HEK293 (cell line): ENCODE results near the gene TMOD1.
A peak's percentile ranks its signal among the peaks of the same experiment; 100 is the strongest.

ENCODE experiments used
- AEBP2 ChIP-seq: fragments of 450-650 bp; formaldehyde crosslinking; IDR thresholded peaks from 2 replicates; pipeline ENCODE4 v1.5.1; 2016; ENCODE audit warnings: missing biosample characterization, missing genetic modification characterization, borderline replicate concordance
- CTCF ChIP-seq: fragments of 450-650 bp; formaldehyde crosslinking; IDR thresholded peaks from 2 replicates; pipeline ENCODE4 v1.5.1; 2016; ENCODE audit warnings: missing biosample characterization, missing genetic modification characterization
- KLF1 ChIP-seq: fragments of 450-650 bp; formaldehyde crosslinking; IDR thresholded peaks from 2 replicates; pipeline ENCODE4 v1.5.1; 2016; ENCODE audit warnings: missing biosample characterization, missing genetic modification characterization
- KLF8 ChIP-seq: fragments of 450-650 bp; formaldehyde crosslinking; IDR thresholded peaks from 2 replicates; pipeline ENCODE4 v1.5.1; 2016; ENCODE audit warnings: missing biosample characterization, missing genetic modification characterization
- KLF9 ChIP-seq: fragments of 450-650 bp; formaldehyde crosslinking; IDR thresholded peaks from 2 replicates; pipeline ENCODE4 v1.5.1; 2016; ENCODE audit warnings: missing biosample characterization, missing genetic modification characterization, low read depth
- MEIS1 ChIP-seq: sonication (generic); formaldehyde crosslinking; IDR thresholded peaks from 2 replicates; pipeline ENCODE4 v1.8.1; 2022; ENCODE audit warnings: missing genetic modification reagents, mild to moderate bottlenecking, borderline replicate concordance
- PRDM6 ChIP-seq: fragments of 450-650 bp; formaldehyde crosslinking; IDR thresholded peaks from 2 replicates; pipeline ENCODE4 v1.5.1; 2017; ENCODE audit warnings: missing biosample characterization, missing genetic modification characterization
- ZBTB21 ChIP-seq: fragments of 450-650 bp; formaldehyde crosslinking; IDR thresholded peaks from 2 replicates; pipeline ENCODE4 v1.5.1; 2017; ENCODE audit warnings: missing biosample characterization, missing genetic modification characterization
- ZNF132 ChIP-seq: fragments of 450-650 bp; formaldehyde crosslinking; IDR thresholded peaks from 2 replicates; pipeline ENCODE4 v1.5.1; 2017; ENCODE audit warnings: missing biosample characterization, missing genetic modification characterization, borderline replicate concordance
- ZNF138 ChIP-seq: fragments of 450-650 bp; formaldehyde crosslinking; IDR thresholded peaks from 2 replicates; pipeline ENCODE4 v1.5.1; 2016; ENCODE audit warnings: missing biosample characterization, missing genetic modification characterization, borderline replicate concordance
- ZNF184 ChIP-seq: fragments of 450-650 bp; IDR thresholded peaks from 2 replicates; pipeline ENCODE4 v1.5.1; 2018; ENCODE audit warnings: missing biosample characterization, mild to moderate bottlenecking, missing genetic modification characterization
- ZNF19 ChIP-seq: fragments of 450-650 bp; formaldehyde crosslinking; IDR thresholded peaks from 2 replicates; pipeline ENCODE4; 2016; ENCODE audit warnings: missing biosample characterization, missing genetic modification characterization, low read depth
- ZNF2 ChIP-seq: fragments of 450-650 bp; formaldehyde crosslinking; IDR thresholded peaks from 2 replicates; pipeline ENCODE4 v1.5.1; 2016; ENCODE audit warnings: missing biosample characterization, missing genetic modification characterization
- ZNF211 ChIP-seq: fragments of 450-650 bp; formaldehyde crosslinking; IDR thresholded peaks from 2 replicates; pipeline ENCODE4 v1.5.1; 2016; ENCODE audit warnings: low read depth, missing biosample characterization, missing genetic modification characterization
- ZNF214 ChIP-seq: fragments of 450-650 bp; formaldehyde crosslinking; IDR thresholded peaks from 2 replicates; pipeline ENCODE4 v1.5.1; 2017; ENCODE audit warnings: missing biosample characterization, mild to moderate bottlenecking, missing genetic modification characterization, borderline replicate concordance
- ZNF223 ChIP-seq: fragments of 450-650 bp; formaldehyde crosslinking; IDR thresholded peaks from 2 replicates; pipeline ENCODE4 v1.5.1; 2016; ENCODE audit warnings: missing biosample characterization, missing genetic modification characterization
- ZNF23 ChIP-seq: fragments of 450-650 bp; formaldehyde crosslinking; IDR thresholded peaks from 2 replicates; pipeline ENCODE4 v1.5.1; 2016; ENCODE audit warnings: missing biosample characterization, missing genetic modification characterization, borderline replicate concordance
- ZNF24 ChIP-seq: fragments of 450-650 bp; formaldehyde crosslinking; IDR thresholded peaks from 2 replicates; pipeline ENCODE4 v1.5.1; 2016; ENCODE audit warnings: missing biosample characterization, missing genetic modification characterization
- ZNF292 ChIP-seq: fragments of 450-650 bp; formaldehyde crosslinking; IDR thresholded peaks from 2 replicates; pipeline ENCODE4 v1.5.1; 2016; ENCODE audit warnings: low read depth, missing biosample characterization, missing genetic modification characterization, borderline replicate concordance
- ZNF473 ChIP-seq: fragments of 450-650 bp; formaldehyde crosslinking; IDR thresholded peaks from 2 replicates; pipeline ENCODE4 v1.5.1; 2017; ENCODE audit warnings: missing biosample characterization, missing genetic modification characterization
- ZNF48 ChIP-seq: fragments of 450-650 bp; formaldehyde crosslinking; IDR thresholded peaks from 2 replicates; pipeline ENCODE4 v1.5.1; 2016; ENCODE audit warnings: missing biosample characterization, missing genetic modification characterization
- ZNF488 ChIP-seq: fragments of 450-650 bp; formaldehyde crosslinking; IDR thresholded peaks from 2 replicates; pipeline ENCODE4 v1.5.1; 2016; ENCODE audit warnings: missing biosample characterization, missing genetic modification characterization
- ZNF529 ChIP-seq: fragments of 450-650 bp; formaldehyde crosslinking; IDR thresholded peaks from 2 replicates; pipeline ENCODE4 v1.5.1; 2017; ENCODE audit warnings: missing genetic modification characterization, missing biosample characterization; ENCODE audit not compliant: insufficient replicate concordance
- ZNF544 ChIP-seq: fragments of 450-650 bp; formaldehyde crosslinking; IDR thresholded peaks from 2 replicates; pipeline ENCODE4 v1.5.0; 2017; ENCODE audit warnings: missing biosample characterization, missing genetic modification characterization
- ZNF548 ChIP-seq: fragments of 450-650 bp; formaldehyde crosslinking; IDR thresholded peaks from 2 replicates; pipeline ENCODE4 v1.5.1; 2016; ENCODE audit warnings: missing biosample characterization, missing genetic modification characterization
- ZNF558 ChIP-seq: fragments of 450-650 bp; formaldehyde crosslinking; IDR thresholded peaks from 2 replicates; pipeline ENCODE4 v1.5.1; 2016; ENCODE audit warnings: missing biosample characterization, missing genetic modification characterization
- ZNF571 ChIP-seq: fragments of 450-650 bp; formaldehyde crosslinking; IDR thresholded peaks from 2 replicates; pipeline ENCODE4 v1.5.0; 2017; ENCODE audit warnings: missing biosample characterization, missing genetic modification characterization
- ZNF585B ChIP-seq: fragments of 450-650 bp; formaldehyde crosslinking; IDR thresholded peaks from 2 replicates; pipeline ENCODE4 v1.5.1; 2016; ENCODE audit warnings: missing biosample characterization, missing genetic modification characterization
- ZNF645 ChIP-seq: fragments of 450-650 bp; formaldehyde crosslinking; IDR thresholded peaks from 2 replicates; pipeline ENCODE4; 2016; ENCODE audit warnings: missing biosample characterization, missing genetic modification characterization
- ZNF692 ChIP-seq: fragments of 450-650 bp; formaldehyde crosslinking; IDR thresholded peaks from 2 replicates; pipeline ENCODE4 v1.5.1; 2016; ENCODE audit warnings: missing biosample characterization, missing genetic modification characterization
- ZNF791 ChIP-seq: fragments of 450-650 bp; formaldehyde crosslinking; IDR thresholded peaks from 2 replicates; pipeline ENCODE4 v1.5.1; 2016; ENCODE audit warnings: missing biosample characterization, missing genetic modification characterization
- ZNF792 ChIP-seq: fragments of 450-650 bp; formaldehyde crosslinking; IDR thresholded peaks from 2 replicates; pipeline ENCODE4 v1.5.1; 2016; ENCODE audit warnings: missing biosample characterization, missing genetic modification characterization
- ZSCAN23 ChIP-seq: fragments of 450-650 bp; formaldehyde crosslinking; IDR thresholded peaks from 2 replicates; pipeline ENCODE4 v1.5.1; 2016; ENCODE audit warnings: missing biosample characterization, missing genetic modification characterization

Gene TMOD1

GRCh38 chr9:97510797-97511654 lies 9.6 kb downstream of the TMOD1 start (continued):
- TF ChIP-seq ZNF529, result no peak
- TF ChIP-seq ZNF692 (tag by site-specific recombination), result peak; percentile 50; the same call in 1 of the 2 replicates
- TF ChIP-seq MEIS1 (CRISPR knock-in tag), result no peak
- TF ChIP-seq PRDM6, result no peak
- peak; percentile 64 for TF ChIP-seq KLF8
- TF ChIP-seq ZNF19 (tag by site-specific recombination), result no peak
- TF ChIP-seq ZNF791 (tag by site-specific recombination), result no peak
- TF ChIP-seq ZBTB21 (tag by site-specific recombination), result peak; percentile 72
- no peak for TF ChIP-seq ZNF585B
- no peak for TF ChIP-seq ZSCAN23 (tag by site-specific recombination)
- TF ChIP-seq ZNF488, result no peak
- TF ChIP-seq ZNF23 (tag by site-specific recombination), result no peak
- TF ChIP-seq ZNF571 (tag by site-specific recombination), result no peak
- TF ChIP-seq ZNF473 (tag by site-specific recombination), result peak; percentile 94; the same call in 1 of the 2 replicates
- no peak for TF ChIP-seq ZNF138 (tag by site-specific recombination)
- no peak for TF ChIP-seq ZNF223
- TF ChIP-seq KLF1 (tag by site-specific recombination), result no peak
- TF ChIP-seq ZNF132, result no peak
- no peak for TF ChIP-seq ZNF211 (tag by site-specific recombination)
- TF ChIP-seq CTCF, result no peak
- no peak for TF ChIP-seq ZNF544
- TF ChIP-seq ZNF48 (tag by site-specific recombination), result no peak
- TF ChIP-seq ZNF558 (tag by site-specific recombination), result no peak
- TF ChIP-seq ZNF645 (tag by site-specific recombination), result no peak
- no peak for TF ChIP-seq ZNF2 (tag by site-specific recombination)
- no peak for TF ChIP-seq ZNF792
- no peak for TF ChIP-seq ZNF548 (tag by site-specific recombination)
- TF ChIP-seq ZNF214 (tag by site-specific recombination), result no peak
- no peak for TF ChIP-seq ZNF292
- 0 out of 2 replicates have a peak, but pooled peaks have one; percentile 24 for TF ChIP-seq ZNF24 (tag by site-specific recombination)
- TF ChIP-seq ZNF184 (tag by site-specific recombination), result no peak
- no peak for TF ChIP-seq KLF9 (tag by site-specific recombination)
- no peak for TF ChIP-seq AEBP2
